PC-3 (cell line): ENCODE data around the gene MTA1. TPM values are rescaled to one million over a fixed set of nuclear protein-coding genes. Genes with fewer than 3 reads are reported as not detected.

Source experiments
- ATAC-seq: fragments of 200-7000 bp; cut with Tn5 transposase; 2 replicates; pipeline ENCODE4 v1.9.1; 2020; ENCODE audit warnings: mild to moderate bottlenecking, moderate library complexity
- BruUV-seq: library from RNA; stranded (reverse); fragments of 400-500 nt; replicated peaks from 2 replicates; lab custom pipeline; 2021; lab: Mats Ljungman, UMichigan
- CTCF ChIA-PET: fragments of 300-600 bp; sonication (Branson Sonifier 250); formaldehyde crosslinking; loops from one replicate; lab custom pipeline; 2022; ENCODE audit warnings: antibody characterized with exemption; lab: Charles Lee
- POLR2A ChIA-PET: fragments of 300-600 bp; sonication (Branson Sonifier 250); formaldehyde crosslinking; loops from one replicate; lab custom pipeline; 2022; ENCODE audit warnings: antibody characterized with exemption; ENCODE audit not compliant: unreplicated experiment; lab: Charles Lee
- DNase-seq: peaks from one replicate; pipeline ENCODE4 v3.0.0-alpha.2; 2015
- H2AFZ ChIP-seq: fragments of 300-600 bp; sonication (generic); 2 replicates; pipeline ENCODE4 v1.6.0; 2016; ENCODE audit warnings: antibody characterized with exemption, low read length
- H3F3A ChIP-seq: fragments of 300-600 bp; sonication (generic); one replicate; pipeline ENCODE4 v1.6.0; 2017; ENCODE audit warnings: antibody characterized with exemption, low read length, control low read depth, mild to moderate bottlenecking; ENCODE audit not compliant: unreplicated experiment
- H3K27ac ChIP-seq: fragments of 300-600 bp; sonication (generic); 2 replicates; pipeline ENCODE4 v1.5.1; 2016; ENCODE audit warnings: mild to moderate bottlenecking, low read length
- H3K27me3 ChIP-seq: fragments of 300-600 bp; sonication (generic); 2 replicates; pipeline ENCODE4 v1.6.1; 2016; ENCODE audit warnings: low read length, mixed read lengths
- H3K36me3 ChIP-seq: fragments of 300-600 bp; sonication (generic); 2 replicates; pipeline ENCODE4 v1.6.1; 2016; ENCODE audit warnings: low read depth, mixed run types, low read length, mixed read lengths
- H3K4me1 ChIP-seq: fragments of 300-600 bp; sonication (generic); 2 replicates; pipeline ENCODE4 v1.5.1; 2016; ENCODE audit warnings: low read length; ENCODE audit not compliant: insufficient read depth
- H3K4me2 ChIP-seq: fragments of 300-600 bp; sonication (generic); 2 replicates; pipeline ENCODE4 v1.6.0; 2016; ENCODE audit warnings: low read length
- H3K4me3 ChIP-seq: fragments of 300-600 bp; sonication (generic); 2 replicates; pipeline ENCODE4 v1.5.1; 2016; ENCODE audit warnings: mild to moderate bottlenecking, low read length, mixed read lengths
- H3K79me2 ChIP-seq: fragments of 300-600 bp; sonication (generic); 2 replicates; pipeline ENCODE4 v1.6.1; 2017; ENCODE audit warnings: low read length, mixed read lengths
- H3K9ac ChIP-seq: fragments of 300-600 bp; sonication (generic); 2 replicates; pipeline ENCODE4 v1.6.0; 2016; ENCODE audit warnings: mild to moderate bottlenecking, low read length
- H3K9me2 ChIP-seq: fragments of 300-600 bp; sonication (generic); replicated peaks from 2 replicates; pipeline ENCODE4 v1.6.1; 2016; ENCODE audit warnings: mixed run types, low read length, mixed read lengths
- H3K9me3 ChIP-seq: fragments of 300-600 bp; sonication (generic); 2 replicates; pipeline ENCODE4 v1.6.1; 2016; ENCODE audit warnings: low read length, mixed read lengths
- H4K20me1 ChIP-seq: fragments of 300-600 bp; sonication (generic); 2 replicates; pipeline ENCODE4 v1.6.1; 2016; ENCODE audit warnings: low read length, mixed read lengths
- EZH2 ChIP-seq: fragments of 300-600 bp; sonication (generic); IDR thresholded peaks from one replicate; pipeline ENCODE4 v1.6.1; 2017; ENCODE audit warnings: antibody characterized with exemption, mild to moderate bottlenecking, low read length; ENCODE audit not compliant: unreplicated experiment
- EZH2phosphoT487 ChIP-seq: fragments of 300-600 bp; sonication (generic); IDR thresholded peaks from 2 replicates; pipeline ENCODE4 v1.6.1; 2018; ENCODE audit warnings: mild to moderate bottlenecking, antibody characterized with exemption, low read length, borderline replicate concordance
- intact Hi-C: fragments of 100-400 bp; cut with micrococcal nuclease; formaldehyde crosslinking; loops from 2 replicates; pipeline ENCODE4 v1.9.0; 2023
- total RNA-seq: library from RNA; depleted of rRNA; stranded (reverse); fragments of >200 nt; gene quantifications from 2 replicates; pipeline ENCODE4 v1.2.3, GENCODE V29; 2014
- TF ChIP-seq, protein P1 (sequence below): fragments of 300-600 bp; sonication (generic); conservative IDR thresholded peaks from 2 replicates; pipeline ENCODE4 v1.5.1; 2017; ENCODE audit warnings: antibody characterized with exemption, low read depth, mild to moderate bottlenecking, low read length

Gene MTA1
- total RNA-seq, 1 experiment from 2014 or later = 82.3 TPM

DNA sequence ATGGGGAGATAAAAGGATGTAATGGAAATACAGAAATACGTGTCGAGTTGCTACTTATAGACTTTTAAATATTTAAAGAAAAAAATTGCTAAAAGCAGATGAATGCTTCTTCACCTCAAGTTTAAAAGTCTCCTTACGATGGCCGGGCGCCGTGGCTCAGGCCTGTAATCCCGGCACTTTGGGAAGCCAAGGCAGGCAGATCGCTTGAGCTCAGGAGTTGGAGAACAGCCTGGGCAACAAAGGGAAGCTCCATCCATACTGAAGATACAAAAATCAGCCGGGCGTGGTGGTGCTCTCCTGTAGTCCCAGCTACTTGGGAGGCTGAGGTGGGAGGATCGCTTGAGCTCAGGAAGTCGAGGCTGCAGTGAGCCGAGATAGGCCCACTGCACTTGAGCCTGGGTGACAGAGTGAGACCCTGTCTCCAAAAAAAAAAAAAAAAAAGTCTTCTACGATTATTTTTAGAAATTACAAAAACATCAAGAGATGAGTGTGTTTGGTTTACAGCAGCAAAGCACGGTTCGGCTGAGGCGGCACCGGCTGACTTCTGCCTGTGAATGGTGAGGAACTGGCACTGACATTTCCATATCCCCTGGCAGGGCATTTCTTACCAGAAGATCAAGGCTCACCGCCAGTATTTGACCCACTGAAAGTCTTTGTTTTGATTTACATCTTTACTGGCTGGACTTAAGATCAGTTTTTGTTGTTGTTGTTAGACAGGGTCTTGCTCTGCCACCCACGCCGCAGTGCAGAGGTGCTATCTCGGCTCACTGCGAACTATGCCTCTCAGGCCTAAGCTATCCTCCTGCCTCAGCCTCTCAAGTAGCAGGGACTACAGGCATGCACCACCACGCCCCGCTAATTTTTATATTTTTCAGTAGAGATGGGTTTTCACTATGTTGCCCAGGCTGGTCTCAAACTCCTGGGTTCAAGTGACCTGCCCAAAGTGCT lies 3.9 kb upstream of the MTA1 start:
- peaks cover 13% of the 10 kb centered on the region for H3K4me1 ChIP-seq
- no peaks in the 10 kb centered on the region for H3K9me3 ChIP-seq
- DNase-seq (no peak), ATAC-seq (no peak)
- H3K9ac ChIP-seq = no peak overlapping the region
- H3K27ac ChIP-seq = no peak overlapping the region
- ChIA-PET POLR2A (no interaction called here), CTCF (no interaction called here)
- H3K4me2 ChIP-seq = peak overlapping the region; percentile 82
- H2AFZ ChIP-seq = peak overlapping the region; percentile 72
- TF ChIP-seq EZH2phosphoT487 (no peak), EZH2 (no peak)
- TF ChIP-seq, protein P1, sequence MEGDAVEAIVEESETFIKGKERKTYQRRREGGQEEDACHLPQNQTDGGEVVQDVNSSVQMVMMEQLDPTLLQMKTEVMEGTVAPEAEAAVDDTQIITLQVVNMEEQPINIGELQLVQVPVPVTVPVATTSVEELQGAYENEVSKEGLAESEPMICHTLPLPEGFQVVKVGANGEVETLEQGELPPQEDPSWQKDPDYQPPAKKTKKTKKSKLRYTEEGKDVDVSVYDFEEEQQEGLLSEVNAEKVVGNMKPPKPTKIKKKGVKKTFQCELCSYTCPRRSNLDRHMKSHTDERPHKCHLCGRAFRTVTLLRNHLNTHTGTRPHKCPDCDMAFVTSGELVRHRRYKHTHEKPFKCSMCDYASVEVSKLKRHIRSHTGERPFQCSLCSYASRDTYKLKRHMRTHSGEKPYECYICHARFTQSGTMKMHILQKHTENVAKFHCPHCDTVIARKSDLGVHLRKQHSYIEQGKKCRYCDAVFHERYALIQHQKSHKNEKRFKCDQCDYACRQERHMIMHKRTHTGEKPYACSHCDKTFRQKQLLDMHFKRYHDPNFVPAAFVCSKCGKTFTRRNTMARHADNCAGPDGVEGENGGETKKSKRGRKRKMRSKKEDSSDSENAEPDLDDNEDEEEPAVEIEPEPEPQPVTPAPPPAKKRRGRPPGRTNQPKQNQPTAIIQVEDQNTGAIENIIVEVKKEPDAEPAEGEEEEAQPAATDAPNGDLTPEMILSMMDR = no peak
- H4K20me1 ChIP-seq = no peaks in the 10 kb centered on the region
- H3K79me2 ChIP-seq = peaks cover 11% of the 10 kb centered on the region
- H3K4me3 ChIP-seq = peak overlapping the region; percentile 63
- intact Hi-C loops = no loop called here
- H3K27me3 ChIP-seq = no peaks in the 10 kb centered on the region
- H3K36me3 ChIP-seq = no peaks in the 10 kb centered on the region
- H3F3A ChIP-seq = no peaks in the 10 kb centered on the region
- H3K9me2 ChIP-seq = no peaks in the 10 kb centered on the region
- no TSS peak for BruUV-seq

GRCh38 chr14:105416671-105417070 lies 3.0 kb upstream of the MTA1 start:
- no peaks in the 10 kb centered on the region for H3K9me3 ChIP-seq
- H3K4me3 ChIP-seq = no peak overlapping the region
- H2AFZ ChIP-seq = no peak overlapping the region
- ChIA-PET CTCF (no interaction called here), POLR2A (no interaction called here)
- peaks cover 20% of the 10 kb centered on the region for H3K79me2 ChIP-seq
- no peak overlapping the region for H3K4me2 ChIP-seq
- no TSS peak for BruUV-seq
- no peak for ATAC-seq
- H3K9me2 ChIP-seq = no peaks in the 10 kb centered on the region
- H3K36me3 ChIP-seq = no peaks in the 10 kb centered on the region
- no peak overlapping the region for H3K9ac ChIP-seq
- no peaks in the 10 kb centered on the region for H3F3A ChIP-seq
- H3K4me1 ChIP-seq = peaks cover 17% of the 10 kb centered on the region
- no peak overlapping the region for H3K27ac ChIP-seq
- no peak for DNase-seq
- no peaks in the 10 kb centered on the region for H3K27me3 ChIP-seq
- intact Hi-C loops = no loop called here
- TF ChIP-seq EZH2 (no peak), EZH2phosphoT487 (no peak)
- TF ChIP-seq, protein P1 = no peak
- no peaks in the 10 kb centered on the region for H4K20me1 ChIP-seq

- peaks cover 30% of the 10 kb centered on the region for H3K79me2 ChIP-seq
- H3K27ac ChIP-seq = no peak overlapping the region
- no peak overlapping the region for H3K4me2 ChIP-seq
- no peak overlapping the region for H3K4me3 ChIP-seq
- BruUV-seq = no TSS peak
- H3F3A ChIP-seq = no peaks in the 10 kb centered on the region
- no peaks in the 10 kb centered on the region for H3K36me3 ChIP-seq
- no peak for ATAC-seq
- H3K4me1 ChIP-seq = peaks cover 17% of the 10 kb centered on the region
- H3K9ac ChIP-seq = no peak overlapping the region
- no peak for DNase-seq
- H2AFZ ChIP-seq = no peak overlapping the region
- no peaks in the 10 kb centered on the region for H4K20me1 ChIP-seq
- CTCF ChIA-PET = no interaction called here
- POLR2A ChIA-PET = no interaction called here
- TF ChIP-seq EZH2 = no peak
- no peaks in the 10 kb centered on the region for H3K9me3 ChIP-seq
- intact Hi-C loops = no loop called here
- H3K9me2 ChIP-seq = no peaks in the 10 kb centered on the region
- no peaks in the 10 kb centered on the region for H3K27me3 ChIP-seq
Observed at GRCh38 chr14:105417690-105418121, 1.9 kb upstream of the MTA1 start.
